PC-9 (cell line): ENCODE data around the gene NPBWR2.

Source experiments
- CTCF ChIP-seq: fragments of 200-600 bp; sonication (generic); conservative IDR thresholded peaks from 2 replicates; pipeline ENCODE4 v1.6.1; 2017; ENCODE audit warnings: mixed run types, antibody characterized with exemption, mild to moderate bottlenecking, moderate library complexity
- EZH2 ChIP-seq: fragments of 200-600 bp; sonication (generic); IDR thresholded peaks from 2 replicates; pipeline ENCODE4 v1.8.0; 2017; ENCODE audit warnings: antibody characterized with exemption, low read depth

GRCh38 chr20:64111841-64112641 is 4.7 kb upstream of the NPBWR2 start:
- no peak for TF ChIP-seq CTCF
- no peak for TF ChIP-seq EZH2
